GM12892 (cell line): ENCODE results near the gene HIGD1A.

Experiments
- POLR2A ChIP-seq: IDR thresholded peaks from 2 replicates; pipeline ENCODE4 v1.6.1; 2011; ENCODE audit warnings: low read depth, low read length, control low read depth
- POLR2AphosphoS5 ChIP-seq: IDR thresholded peaks from 2 replicates; pipeline ENCODE4 v1.6.1; 2011; ENCODE audit warnings: low read depth, low read length, control low read depth

DNA sequence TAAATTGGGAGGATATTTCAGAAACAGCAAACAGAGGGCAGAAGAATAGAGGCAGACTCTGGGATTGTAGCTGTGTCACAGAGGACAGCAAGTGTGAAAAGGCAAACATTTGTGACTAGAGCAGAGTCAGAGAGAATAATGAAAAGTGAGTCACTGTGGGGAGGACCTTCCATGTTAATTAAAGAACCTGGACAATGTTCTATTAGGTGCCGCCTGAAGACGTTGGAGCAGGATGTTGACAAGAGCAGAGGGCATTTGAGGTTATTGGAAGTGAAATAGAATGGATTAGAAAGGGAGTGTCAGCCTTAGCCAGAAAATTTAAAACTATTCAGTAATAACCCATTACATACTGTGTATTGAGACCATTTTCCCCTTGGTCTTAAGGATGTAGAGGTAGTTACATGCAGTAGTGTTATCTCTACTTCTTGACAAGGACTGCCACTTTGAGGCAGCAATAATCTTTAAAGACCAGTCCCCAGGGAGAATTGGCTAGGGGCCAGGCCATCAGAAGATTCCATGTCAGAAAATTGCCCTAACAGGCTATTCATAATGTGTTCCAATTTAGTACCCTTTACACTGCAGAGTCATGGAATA, 10.7 kb upstream of the HIGD1A start:
- no peak for TF ChIP-seq POLR2AphosphoS5
- TF ChIP-seq POLR2A: no peak
